GM21529 (cell line): ENCODE results near the gene COL27A1.

ENCODE experiments used
- ATAC-seq: cut with Tn5 transposase; IDR thresholded peaks from one replicate; pipeline ENCODE4 v1.9.1; 2021; ENCODE audit not compliant: unreplicated experiment

Gene COL27A1

DNA sequence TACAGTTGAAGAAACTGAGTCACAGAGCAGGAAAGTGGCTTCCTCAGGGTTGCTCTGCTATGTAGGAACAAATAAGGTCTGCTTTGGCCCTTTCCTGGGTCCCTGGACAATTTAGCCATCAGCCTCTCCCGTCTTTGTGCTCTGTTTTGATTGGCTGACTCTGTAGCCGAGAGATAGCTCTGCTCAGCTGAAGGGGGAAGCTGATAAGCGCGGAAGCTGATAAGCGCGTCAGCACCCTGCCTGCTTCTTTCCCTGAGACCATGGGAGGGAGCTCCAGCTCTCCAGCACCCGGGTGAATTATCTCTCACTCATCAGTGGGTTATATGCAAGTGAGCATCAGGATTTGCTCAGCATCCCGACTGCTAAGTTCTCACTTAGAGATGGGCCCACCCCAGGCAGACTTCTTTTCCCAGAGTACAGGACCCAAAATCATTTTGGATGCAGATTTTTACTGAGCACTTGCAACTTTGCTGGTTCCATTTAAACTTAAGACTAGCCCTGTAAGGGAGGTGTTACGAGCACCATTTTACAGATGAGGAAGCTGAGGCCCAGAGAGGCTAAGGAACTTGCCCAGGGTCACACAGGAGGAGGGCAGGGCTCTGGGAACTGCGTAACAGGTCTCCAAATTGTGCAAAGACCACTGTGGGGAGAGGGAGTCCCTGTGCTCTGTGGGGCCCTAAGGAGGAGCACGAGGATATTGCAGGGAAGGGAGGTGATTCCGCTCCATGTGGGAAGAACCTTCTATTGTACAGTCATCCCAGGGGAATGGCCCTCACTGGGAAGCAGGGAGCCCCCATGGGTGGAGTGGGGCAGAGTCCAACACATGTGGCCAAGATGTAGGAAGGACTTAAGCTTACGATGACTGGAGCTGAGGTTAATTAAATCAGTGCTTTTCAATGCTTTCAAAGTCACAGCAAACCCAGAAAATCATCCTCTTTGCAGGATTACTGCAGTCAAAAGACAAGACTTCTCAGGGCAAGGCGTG lies 83.8 kb downstream of the COL27A1 start:
- no peak for ATAC-seq

DNA sequence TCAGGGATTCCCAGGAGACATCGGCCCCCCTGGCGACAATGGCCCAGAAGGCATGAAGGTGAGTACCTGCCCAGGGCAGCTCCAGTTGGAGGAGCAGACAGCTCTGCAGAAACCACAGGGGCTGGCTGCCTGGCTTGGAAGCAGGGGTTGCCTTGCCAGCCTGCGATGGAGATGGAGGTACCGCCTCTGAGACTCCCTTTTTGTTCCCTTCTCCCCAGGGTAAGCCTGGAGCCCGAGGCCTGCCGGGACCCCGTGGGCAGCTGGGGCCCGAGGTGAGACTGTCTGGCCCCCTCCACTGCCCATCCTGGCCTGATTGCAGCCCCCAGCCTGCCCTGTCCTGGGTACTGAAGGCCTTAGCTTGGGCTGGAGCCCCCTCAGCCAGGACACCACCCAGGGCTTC lies 84.9 kb downstream of the COL27A1 start:
- ATAC-seq, result no peak

DNA sequence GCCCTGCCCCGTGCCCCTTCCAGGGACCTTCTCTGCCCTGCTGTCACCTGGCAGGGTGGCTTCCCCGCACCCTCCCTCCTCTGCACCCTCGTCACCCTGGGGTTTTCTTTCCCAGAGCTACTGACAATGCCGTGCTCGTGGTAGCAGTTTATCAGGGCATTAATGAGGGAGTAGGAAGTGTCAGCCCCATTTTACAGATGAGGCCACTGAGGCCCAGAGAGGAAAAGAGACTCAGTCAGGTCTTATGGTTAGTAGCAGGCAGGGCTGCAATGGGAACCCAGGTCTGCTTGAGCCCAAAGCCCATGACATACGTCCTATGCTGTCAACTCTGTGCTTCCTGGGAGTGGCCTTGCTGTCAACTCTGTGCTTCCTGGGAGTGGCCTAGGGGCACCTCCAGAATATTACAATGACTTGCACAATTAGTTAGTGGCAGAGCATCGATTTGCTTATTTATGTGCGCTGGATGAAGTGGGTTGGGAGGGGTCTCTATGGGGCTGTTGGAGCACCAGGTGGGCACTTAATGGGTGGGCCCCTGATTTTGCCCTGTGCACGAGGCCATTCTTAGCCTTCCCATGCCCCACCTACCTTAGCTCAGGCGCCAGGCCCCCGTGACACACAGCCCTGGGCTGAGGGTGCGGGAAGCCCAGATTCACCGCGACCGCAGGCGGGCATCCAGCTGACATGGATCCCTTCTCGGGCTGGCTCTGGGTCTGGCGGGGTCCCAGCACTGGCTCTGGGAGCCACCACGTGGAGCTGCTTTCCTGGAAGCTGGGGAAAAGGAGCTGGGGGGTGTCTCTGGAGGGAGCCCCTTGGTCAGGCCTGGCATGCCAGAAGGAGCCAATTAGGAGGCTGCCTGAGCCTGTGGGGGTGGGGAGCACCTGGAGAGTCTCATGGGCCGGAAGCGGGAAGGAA lies 85.6 kb downstream of the COL27A1 start:
- ATAC-seq, result no peak

DNA sequence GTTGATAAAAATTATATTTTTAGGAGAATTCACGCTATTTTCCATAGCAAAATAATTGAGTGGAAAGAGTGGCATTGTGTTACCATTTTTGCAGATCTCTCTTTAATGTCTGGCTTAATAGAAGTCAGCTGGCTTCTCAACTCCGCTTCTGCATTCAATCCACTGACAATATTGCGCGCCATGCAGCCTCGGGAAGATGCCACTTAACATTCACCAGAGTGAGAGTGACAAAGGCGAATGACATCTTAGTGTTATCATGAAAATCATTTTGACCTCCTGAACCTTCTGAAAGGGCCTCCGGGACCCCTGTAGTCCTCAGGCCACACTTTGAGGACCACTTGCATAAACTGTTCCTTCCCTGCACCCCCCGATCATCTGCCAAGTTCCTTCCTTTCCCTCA lies 87.5 kb downstream of the COL27A1 start:
- ATAC-seq, result no peak

DNA sequence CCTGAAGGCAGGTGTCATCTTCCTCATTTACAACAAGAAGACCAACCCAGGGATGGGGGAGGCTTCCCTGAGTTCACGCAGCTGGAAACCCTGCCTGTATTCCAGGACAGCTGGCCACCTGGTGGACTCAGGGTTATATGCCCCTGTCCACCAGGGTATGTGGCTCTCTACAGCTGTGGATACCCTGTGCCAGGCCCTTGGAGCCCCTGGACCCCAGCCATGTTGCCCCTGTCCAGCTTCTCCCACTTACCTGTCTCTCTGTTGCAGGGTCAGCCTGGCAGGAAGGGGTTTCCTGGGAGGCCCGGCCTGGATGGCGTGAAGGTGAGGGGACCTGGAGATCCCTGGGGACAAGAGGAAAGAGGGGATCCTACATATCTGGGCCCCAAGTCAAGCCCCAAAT lies 87.9 kb downstream of the COL27A1 start:
- ATAC-seq, result no peak

- no peak for ATAC-seq
These were observed 89.2 kb downstream of the COL27A1 start for GRCh38 chr9:114244570-114244969.

DNA sequence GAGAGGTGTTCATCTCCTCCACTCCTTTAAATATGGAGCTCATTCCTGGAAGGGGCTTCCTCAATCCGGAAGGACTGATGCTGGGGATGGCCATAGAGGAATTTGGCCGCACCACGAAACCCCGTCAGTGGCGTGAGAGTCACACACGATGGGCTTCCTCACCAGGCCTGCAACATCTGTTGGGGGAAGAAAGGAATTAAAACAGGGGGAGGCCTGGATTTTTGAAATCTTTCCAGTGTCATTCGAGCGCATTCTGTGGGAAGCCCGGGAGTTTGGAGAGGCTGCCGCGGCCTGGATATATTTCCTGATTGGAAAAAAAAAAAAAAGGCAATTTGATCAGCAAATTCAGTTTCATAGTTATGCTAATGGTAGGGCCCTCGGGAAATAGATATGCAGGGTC lies 91.2 kb downstream of the COL27A1 start:
- ATAC-seq, result no peak

DNA sequence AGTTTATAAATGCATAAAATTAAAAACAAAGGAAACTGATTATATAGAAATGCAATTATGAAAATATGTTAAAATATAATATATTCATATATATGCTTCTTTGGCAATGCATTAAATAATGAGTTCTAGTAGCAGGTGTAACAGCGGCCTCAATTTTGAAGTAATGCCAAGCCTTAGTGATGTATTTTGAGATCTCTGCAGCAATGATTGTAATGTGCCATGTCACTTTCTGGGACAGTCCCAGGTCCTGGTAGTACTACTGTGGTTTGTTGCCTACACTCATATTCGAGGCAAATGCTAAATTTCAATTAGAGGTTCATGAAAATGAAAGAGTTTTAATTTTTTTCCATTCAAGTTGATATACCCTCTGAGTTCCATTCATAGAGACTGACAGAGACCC lies 91.7 kb downstream of the COL27A1 start:
- ATAC-seq, result no peak

GRCh38 chr9:114247491-114247890 lies 92.2 kb downstream of the COL27A1 start:
- ATAC-seq, result no peak

GRCh38 chr9:114248299-114248707 lies 93.0 kb downstream of the COL27A1 start:
- ATAC-seq, result no peak

DNA sequence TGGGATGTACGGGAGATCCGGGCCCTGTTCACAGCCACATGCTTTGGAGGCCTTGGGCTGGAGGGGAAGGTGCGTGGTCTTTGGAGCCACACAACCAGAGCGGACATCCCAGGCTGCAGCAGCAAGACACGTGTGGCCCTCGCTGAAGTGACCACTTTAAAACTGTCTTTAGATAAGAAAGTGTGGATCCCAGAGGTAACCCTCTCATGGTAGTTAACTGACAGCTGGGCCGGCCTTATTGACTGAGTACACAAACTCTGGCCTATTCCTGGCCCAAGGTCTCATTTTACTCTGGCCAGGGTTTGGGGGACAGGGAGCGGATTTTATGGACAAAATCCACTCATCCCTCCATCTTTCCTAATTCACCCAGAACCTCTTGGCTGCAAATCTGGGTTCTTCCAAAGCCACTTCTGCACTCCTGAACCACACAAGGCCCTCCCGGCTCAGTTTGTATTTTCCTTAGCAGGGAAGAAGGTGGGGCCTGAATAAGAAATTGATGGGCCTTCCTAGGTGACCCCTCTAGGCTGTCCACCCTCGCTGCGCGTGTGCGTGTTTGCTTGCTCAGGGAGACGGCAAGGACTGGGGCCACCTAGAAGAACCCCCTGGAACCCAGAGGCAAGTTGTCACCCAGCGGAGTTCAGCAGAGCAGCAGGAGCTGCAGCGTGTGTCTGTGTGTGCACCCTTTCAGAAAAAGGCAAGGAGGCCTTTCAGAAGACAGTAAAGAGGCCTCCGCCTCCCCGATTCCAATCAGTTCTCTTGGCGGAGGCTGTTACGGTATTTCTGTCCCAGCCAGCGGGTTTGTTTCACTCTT lies 94.3 kb downstream of the COL27A1 start:
- no peak for ATAC-seq

- ATAC-seq, result no peak
These were observed 94.9 kb downstream of the COL27A1 start for GRCh38 chr9:114250235-114250568.

GRCh38 chr9:114250648-114251047 lies 95.3 kb downstream of the COL27A1 start:
- ATAC-seq, result no peak

DNA sequence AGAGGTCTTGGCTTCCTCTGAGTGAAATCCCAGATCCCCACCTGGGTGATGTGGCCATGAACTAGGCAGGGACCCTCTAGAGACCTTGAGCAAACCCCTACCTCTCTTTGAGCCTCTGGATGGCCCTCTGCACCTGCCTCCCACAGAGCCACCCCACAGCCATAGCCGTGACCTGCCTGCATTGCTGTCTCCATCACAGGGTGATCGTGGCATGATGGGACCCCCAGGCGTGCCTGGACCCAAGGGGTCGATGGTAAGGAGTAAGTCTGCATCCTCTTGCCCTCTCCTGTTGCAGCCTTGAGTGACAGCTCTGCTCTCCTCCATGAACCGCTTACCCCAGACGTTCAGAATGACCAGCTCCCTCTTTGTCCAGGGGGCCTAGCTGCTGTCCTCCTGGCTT lies 97.1 kb downstream of the COL27A1 start:
- ATAC-seq, result no peak

DNA sequence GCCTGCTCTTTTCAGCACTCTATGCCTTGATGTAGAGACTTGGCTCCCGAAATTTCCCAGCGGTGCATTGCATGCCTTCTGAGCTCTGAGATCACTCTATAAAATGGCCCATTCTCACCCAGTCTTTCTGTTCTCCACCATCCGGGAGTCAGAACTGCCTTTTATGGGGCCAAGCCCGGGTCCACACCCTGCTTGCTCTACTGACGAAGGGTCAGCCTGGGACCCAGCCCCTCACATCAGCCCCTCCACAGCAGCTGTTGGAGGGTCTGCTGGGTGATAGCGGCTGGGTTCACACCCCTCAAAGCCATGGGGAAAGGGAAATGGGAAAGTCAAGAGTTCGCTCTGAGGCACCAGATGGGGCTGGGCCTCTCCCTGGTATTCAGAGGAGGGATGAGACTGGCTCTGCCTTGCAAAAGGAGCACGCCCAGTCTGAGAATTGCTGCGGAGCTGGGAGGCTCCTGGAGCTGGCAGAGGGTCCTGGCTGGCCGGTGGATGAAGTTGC lies 101.5 kb downstream of the COL27A1 start:
- no peak for ATAC-seq

GRCh38 chr9:114258218-114258617 lies 102.9 kb downstream of the COL27A1 start:
- no peak for ATAC-seq

DNA sequence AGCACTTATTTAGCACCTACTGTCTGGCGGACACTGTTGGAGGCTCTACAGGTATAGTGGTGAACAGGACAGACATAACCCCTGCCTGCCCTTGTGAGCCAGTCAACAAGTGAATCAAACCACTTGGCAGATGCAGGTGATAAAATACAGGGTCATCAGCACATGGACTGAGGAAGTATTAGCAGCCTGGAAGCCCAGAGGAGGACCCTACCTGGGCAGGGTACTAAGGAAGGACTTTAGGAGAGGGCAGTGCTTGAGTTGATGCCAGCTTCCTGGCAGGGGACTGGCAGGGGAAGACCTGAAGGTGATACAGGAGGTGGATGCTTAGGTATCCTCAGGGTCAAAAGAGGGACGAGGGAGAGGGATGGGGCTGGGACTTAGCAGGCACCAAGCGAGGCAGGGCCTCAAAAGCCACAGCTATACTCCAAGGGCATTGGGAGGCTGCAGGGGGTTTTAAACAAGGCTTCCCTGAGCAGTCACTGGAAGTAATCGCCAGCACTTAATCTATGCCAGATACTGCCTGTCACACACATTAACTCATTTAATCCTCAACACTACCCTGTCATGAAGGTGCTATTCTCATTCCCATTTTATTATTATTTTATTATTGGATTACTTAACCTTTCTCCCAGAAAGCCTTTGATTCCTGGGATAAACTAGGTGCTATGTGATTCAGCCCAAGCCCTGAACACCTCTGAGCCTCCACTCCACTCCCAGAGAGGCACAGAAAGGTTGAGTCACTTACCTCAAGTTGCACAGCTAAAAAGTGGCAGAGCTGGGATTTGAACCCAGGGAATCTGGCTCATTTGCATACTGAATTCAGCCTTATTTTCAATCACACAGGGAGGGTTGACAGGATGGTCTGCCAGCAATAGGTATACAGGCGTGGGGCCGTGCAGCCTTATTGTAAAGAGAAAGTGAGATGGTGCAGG lies 103.8 kb downstream of the COL27A1 start:
- no peak for ATAC-seq

GRCh38 chr9:114259798-114260523 lies 104.6 kb downstream of the COL27A1 start:
- ATAC-seq, result no peak

DNA sequence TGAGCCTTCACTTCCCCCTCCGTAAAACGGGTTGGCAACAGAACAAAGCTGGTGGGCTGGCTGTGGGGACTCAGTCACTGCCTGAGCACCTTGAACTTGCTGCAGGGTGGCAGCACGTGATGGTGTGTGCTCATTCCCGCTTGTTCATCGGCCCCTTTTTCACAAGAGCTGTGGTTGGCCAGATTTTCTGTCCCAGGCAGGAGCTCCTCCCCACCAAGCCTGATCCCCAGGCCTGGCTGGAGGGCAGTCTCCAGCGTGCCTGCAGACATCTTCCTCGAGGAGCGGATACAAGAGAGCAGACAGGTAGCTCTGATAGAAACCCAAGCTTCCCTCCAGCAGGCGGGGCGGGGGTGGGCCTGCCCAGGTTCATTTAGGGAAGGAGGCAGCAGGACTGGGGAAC lies 105.7 kb downstream of the COL27A1 start:
- no peak for ATAC-seq
